A549 (cell line): ENCODE measurements around the gene PIH1D1. TPM values are rescaled to one million over a fixed set of nuclear protein-coding genes. Genes with fewer than 3 reads are reported as not detected.

Source experiments
- ATAC-seq, 2 experiments: fragments of 200-7000 bp in 1 of 2; fragments of >200 bp in 1 of 2; cut with Nextera tagmentation in 1 of 2; cut with Tn5 transposase in 1 of 2; 3 replicates each; pipeline versions ENCODE4 v1.8.0 to v1.9.1; 2018 to 2020; ENCODE audit warnings: mild to moderate bottlenecking in 1 of 2, moderate library complexity in 1 of 2
- CTCF ChIA-PET: fragments of 300-600 bp; sonication (Branson Sonifier 250); formaldehyde crosslinking; extraction: SDS; loops from one replicate; lab custom pipeline; 2021; ENCODE audit warnings: antibody characterized with exemption, inconsistent platforms; lab: Yijun Ruan, JAX
- POLR2A ChIA-PET: fragments of 350-600 bp; formaldehyde crosslinking; extraction: SDS; loops from one replicate; lab custom pipeline; 2021; ENCODE audit warnings: antibody characterized with exemption, inconsistent platforms; lab: Yijun Ruan, JAX
- DNase-seq, 2 experiments: peaks; one replicate each; pipeline versions ENCODE4 v3.0.0 to v3.0.0-alpha.2; 2011 to 2016; ENCODE audit warnings: low read depth in 1 of 2, low spot score in 1 of 2
- FAIRE-seq: peaks from 2 replicates; lab custom pipeline; 2011; peaks lifted over from hg19 to GRCh38; lab: Jason Lieb, UNC
- H3K27ac ChIP-seq, 2 experiments: fragments of >200 bp; sonication (Bioruptor Twin); formaldehyde crosslinking; 3 replicates each; pipeline ENCODE4 v1.5.1; 2016 to 2017
- H3K4me1 ChIP-seq: fragments of >200 bp; sonication (Bioruptor Twin); formaldehyde crosslinking; 3 replicates; pipeline ENCODE4 v1.6.1; 2016
- H3K4me2 ChIP-seq: fragments of >200 bp; sonication (Bioruptor Twin); formaldehyde crosslinking; 3 replicates; pipeline ENCODE4 v1.6.1; 2016
- H3K4me3 ChIP-seq: fragments of >200 bp; sonication (Bioruptor Twin); formaldehyde crosslinking; 3 replicates; pipeline ENCODE4 v1.5.1; 2016
- H3K9me3 ChIP-seq: fragments of >200 bp; sonication (Bioruptor Twin); formaldehyde crosslinking; 3 replicates; pipeline ENCODE4 v1.6.1; 2016
- BCL3 ChIP-seq: fragments of >200 bp; sonication (Bioruptor Twin); formaldehyde crosslinking; IDR thresholded peaks from 3 replicates; pipeline ENCODE4 v1.6.1; 2016
- CEBPB ChIP-seq, 2 experiments: fragments of >200 bp in 1 of 2; sonication (Bioruptor Twin) in 1 of 2; formaldehyde crosslinking in 1 of 2; IDR thresholded peaks; 2 replicates each; pipeline ENCODE4 v1.6.1; 2012 to 2016
- CHD2 ChIP-seq: fragments of 150-350 bp; IDR thresholded peaks from 2 replicates; pipeline ENCODE4 v1.6.1; 2014; ENCODE audit warnings: low read length; ENCODE audit not compliant: partially characterized antibody
- CHD4 ChIP-seq: fragments of 200-600 bp; sonication (generic); IDR thresholded peaks from 2 replicates; pipeline ENCODE4 v1.6.1; 2016; ENCODE audit warnings: antibody characterized with exemption, mild to moderate bottlenecking, borderline replicate concordance
- EHMT2 ChIP-seq: fragments of 200-600 bp; sonication (generic); IDR thresholded peaks from 2 replicates; pipeline ENCODE4 v1.6.1; 2016; ENCODE audit warnings: antibody characterized with exemption, low read depth, mild to moderate bottlenecking, moderate library complexity
- EP300 ChIP-seq, 2 experiments: fragments of >200 bp; sonication (Bioruptor Twin); formaldehyde crosslinking; IDR thresholded peaks; 2 replicates in 1 of 2; 3 replicates in 1 of 2; pipeline ENCODE4 v1.6.1; 2016 to 2017
- FOXS1 ChIP-seq: fragments of 250-450 bp; sonication (Bioruptor Pico); IDR thresholded peaks from 2 replicates; pipeline ENCODE4 v1.5.0; 2020; ENCODE audit warnings: mild to moderate bottlenecking, moderate library complexity
- HOXB13 ChIP-seq: fragments of 250-450 bp; sonication (Bioruptor Pico); IDR thresholded peaks from 2 replicates; pipeline ENCODE4 v1.5.0; 2020; ENCODE audit warnings: low read depth, mild to moderate bottlenecking, moderate library complexity
- KDM5A ChIP-seq: fragments of 200-600 bp; sonication (generic); IDR thresholded peaks from 2 replicates; pipeline ENCODE4 v1.6.1; 2016; ENCODE audit warnings: antibody characterized with exemption, mild to moderate bottlenecking
- MAFK ChIP-seq: fragments of 450-650 bp; IDR thresholded peaks from 2 replicates; pipeline ENCODE4 v1.6.1; 2014; ENCODE audit not compliant: partially characterized antibody
- NPAS2 ChIP-seq: fragments of 250-450 bp; sonication (Bioruptor Pico); IDR thresholded peaks from 2 replicates; pipeline ENCODE4 v1.8.0; 2022; ENCODE audit warnings: mild to moderate bottlenecking, moderate library complexity, borderline replicate concordance
- NR3C1 ChIP-seq: fragments of >200 bp; sonication (Bioruptor Twin); formaldehyde crosslinking; IDR thresholded peaks from 3 replicates; pipeline ENCODE4 v1.6.1; 2017
- RAD21 ChIP-seq, 2 experiments: fragments of >200 bp in 1 of 2; sonication (Bioruptor Twin) in 1 of 2; formaldehyde crosslinking in 1 of 2; IDR thresholded peaks in 1 of 2; conservative IDR thresholded peaks in 1 of 2; 2 replicates in 1 of 2; 3 replicates in 1 of 2; pipeline ENCODE4 v1.6.1; 2012 to 2018; ENCODE audit warnings: inconsistent platforms in 1 of 2
- SMC3 ChIP-seq: fragments of >200 bp; sonication (Bioruptor Twin); formaldehyde crosslinking; IDR thresholded peaks from 3 replicates; pipeline ENCODE4 v1.6.1; 2018; ENCODE audit warnings: inconsistent platforms
- ZSCAN20 ChIP-seq: fragments of 250-450 bp; sonication (Bioruptor Pico); IDR thresholded peaks from 2 replicates; pipeline ENCODE4 v1.8.0; 2022; ENCODE audit warnings: mild to moderate bottlenecking, moderate library complexity
- WGBS: methylation state at CpG from one replicate; pipeline ENCODE4 v1.1.6; 2017; ENCODE audit errors: missing lambda C conversion rate; 5-methylcytosine and 5-hydroxymethylcytosine counted together
- polyA plus RNA-seq, 4 experiments: library from polyadenylated mRNA; depleted of rRNA in 3 of 4; stranded (reverse); fragments of >200 nt; fragmentation: RNase III in 1 of 4; extraction: RNeasy Plus Mini Kit Qiagen cat#74134 plus additional on column Dnase treatment in 1 of 4; gene quantifications; 2 replicates in 3 of 4; 3 replicates in 1 of 4; pipeline ENCODE4 v1.2.3, GENCODE V29; 2011 to 2017
- TF ChIP-seq, protein P1 (sequence below): fragments of >200 bp; sonication (Bioruptor Twin); formaldehyde crosslinking; IDR thresholded peaks from 3 replicates; pipeline ENCODE4 v1.5.1; 2016
- TF ChIP-seq, protein P2 (sequence below): fragments of 250-450 bp; sonication (Bioruptor Pico); IDR thresholded peaks from 2 replicates; pipeline ENCODE4 v1.5.0; 2021; ENCODE audit warnings: mild to moderate bottlenecking, moderate library complexity, borderline replicate concordance

The PIH1D1 gene
- polyA plus RNA-seq, 2 of the 4 experiments (the other 2 are of a cell fraction): 89.7 to 114 TPM

DNA sequence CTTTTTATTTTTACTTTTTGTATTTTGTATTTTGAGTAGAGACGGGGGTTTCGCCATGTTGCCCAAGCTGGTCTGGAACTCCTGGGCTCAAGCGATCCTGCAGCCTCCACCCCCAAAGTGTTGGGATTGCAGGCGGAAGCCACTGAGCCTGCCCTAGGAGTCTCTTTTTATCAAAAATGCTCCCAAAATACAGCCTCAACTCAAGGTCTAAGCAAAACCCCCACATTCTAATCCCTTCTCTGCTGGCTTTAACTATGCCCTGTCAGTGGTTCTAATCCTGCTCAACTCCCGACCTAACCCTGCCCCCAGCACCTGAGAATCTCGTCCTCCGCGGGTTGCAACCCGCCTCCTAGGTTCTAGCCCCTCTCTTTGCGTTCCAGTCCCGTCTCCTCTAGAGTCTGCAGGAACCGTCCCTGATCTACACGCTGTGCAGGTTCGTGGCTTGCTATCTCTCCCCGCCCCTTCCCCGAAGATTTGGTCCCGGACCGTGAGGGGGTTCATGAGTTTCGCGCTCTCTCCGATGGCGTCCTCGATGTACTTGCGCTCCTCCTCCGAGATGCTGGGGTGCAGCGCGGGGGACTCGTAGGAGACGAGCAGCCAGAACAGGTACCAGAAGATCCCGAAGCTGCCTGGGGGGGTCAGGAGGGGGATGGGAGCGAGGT is 18.2 kb downstream of the PIH1D1 start (continued):
- TF ChIP-seq, protein P1, sequence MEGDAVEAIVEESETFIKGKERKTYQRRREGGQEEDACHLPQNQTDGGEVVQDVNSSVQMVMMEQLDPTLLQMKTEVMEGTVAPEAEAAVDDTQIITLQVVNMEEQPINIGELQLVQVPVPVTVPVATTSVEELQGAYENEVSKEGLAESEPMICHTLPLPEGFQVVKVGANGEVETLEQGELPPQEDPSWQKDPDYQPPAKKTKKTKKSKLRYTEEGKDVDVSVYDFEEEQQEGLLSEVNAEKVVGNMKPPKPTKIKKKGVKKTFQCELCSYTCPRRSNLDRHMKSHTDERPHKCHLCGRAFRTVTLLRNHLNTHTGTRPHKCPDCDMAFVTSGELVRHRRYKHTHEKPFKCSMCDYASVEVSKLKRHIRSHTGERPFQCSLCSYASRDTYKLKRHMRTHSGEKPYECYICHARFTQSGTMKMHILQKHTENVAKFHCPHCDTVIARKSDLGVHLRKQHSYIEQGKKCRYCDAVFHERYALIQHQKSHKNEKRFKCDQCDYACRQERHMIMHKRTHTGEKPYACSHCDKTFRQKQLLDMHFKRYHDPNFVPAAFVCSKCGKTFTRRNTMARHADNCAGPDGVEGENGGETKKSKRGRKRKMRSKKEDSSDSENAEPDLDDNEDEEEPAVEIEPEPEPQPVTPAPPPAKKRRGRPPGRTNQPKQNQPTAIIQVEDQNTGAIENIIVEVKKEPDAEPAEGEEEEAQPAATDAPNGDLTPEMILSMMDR: no peak
- TF ChIP-seq, protein P2, sequence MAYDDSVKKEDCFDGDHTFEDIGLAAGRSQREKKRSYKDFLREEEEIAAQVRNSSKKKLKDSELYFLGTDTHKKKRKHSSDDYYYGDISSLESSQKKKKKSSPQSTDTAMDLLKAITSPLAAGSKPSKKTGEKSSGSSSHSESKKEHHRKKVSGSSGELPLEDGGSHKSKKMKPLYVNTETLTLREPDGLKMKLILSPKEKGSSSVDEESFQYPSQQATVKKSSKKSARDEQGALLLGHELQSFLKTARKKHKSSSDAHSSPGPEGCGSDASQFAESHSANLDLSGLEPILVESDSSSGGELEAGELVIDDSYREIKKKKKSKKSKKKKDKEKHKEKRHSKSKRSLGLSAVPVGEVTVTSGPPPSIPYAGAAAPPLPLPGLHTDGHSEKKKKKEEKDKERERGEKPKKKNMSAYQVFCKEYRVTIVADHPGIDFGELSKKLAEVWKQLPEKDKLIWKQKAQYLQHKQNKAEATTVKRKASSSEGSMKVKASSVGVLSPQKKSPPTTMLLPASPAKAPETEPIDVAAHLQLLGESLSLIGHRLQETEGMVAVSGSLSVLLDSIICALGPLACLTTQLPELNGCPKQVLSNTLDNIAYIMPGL: no peak
- TF ChIP-seq CEBPB (IDR thresholded peaks at IDR 0.05): no peak

- H3K27ac ChIP-seq: no peak overlapping the region
- no peak overlapping the region for H3K4me3 ChIP-seq
- TF ChIP-seq MAFK (no peak), NR3C1 (no peak)
- TF ChIP-seq, all 56 proteins: peak for 0
- POLR2A ChIA-PET: no interaction called here
- peaks cover 11% of the 10 kb centered on the region for H3K4me1 ChIP-seq
- no peaks in the 10 kb centered on the region; the same call in 2 of the 3 replicates for H3K9me3 ChIP-seq
- ATAC-seq (no peak), FAIRE-seq (no peak), DNase-seq (no peak)
- CTCF ChIA-PET: interaction anchor here (0.7 to 13.8 kb wide), 11 partner anchors 8 to 234 kb away, joined by 3 to 141 read pairs (median 6); partner anchors contain the start of gene GFY
- WGBS: 71% methylated on average over 59 of the region's 63 CpGs
- no peak overlapping the region for H3K4me2 ChIP-seq
Measured at GRCh38 chr19:49432141-49433073, 19.2 kb downstream of the PIH1D1 start.

GRCh38 chr19:49431330-49431749 is 20.3 kb downstream of the PIH1D1 start:
- CTCF ChIA-PET: interaction anchor here (0.7 to 13.8 kb wide), 8 partner anchors 10 to 333 kb away, joined by 3 to 141 read pairs (median 6); no protein-coding TSS in a partner anchor
- no peak overlapping the region for H3K27ac ChIP-seq
- no peak overlapping the region for H3K4me2 ChIP-seq
- no peaks in the 10 kb centered on the region; the same call in 2 of the 3 replicates for H3K9me3 ChIP-seq
- peaks cover 15% of the 10 kb centered on the region for H3K4me1 ChIP-seq
- TF ChIP-seq NPAS2: no peak
- no peak for TF ChIP-seq SMC3
- no peak for TF ChIP-seq FOXS1 (CRISPR knock-in tag)
- no peak for TF ChIP-seq ZSCAN20 (CRISPR knock-in tag)
- no peak for TF ChIP-seq CEBPB (IDR thresholded peaks at IDR 0.05)
- no peak for TF ChIP-seq EP300 (IDR thresholded peaks at IDR 0.05)
- no peak for TF ChIP-seq EHMT2
- no peak for TF ChIP-seq HOXB13 (CRISPR knock-in tag)
- no peak for TF ChIP-seq CHD2
- TF ChIP-seq KDM5A: no peak
- no peak for TF ChIP-seq RAD21 (conservative IDR thresholded peaks at IDR 0.05 in 1 of 2, IDR thresholded peaks at IDR 0.05 in 1 of 2)
- TF ChIP-seq CHD4: no peak
- TF ChIP-seq BCL3: no peak
- ATAC-seq (no peak), FAIRE-seq (no peak), DNase-seq (peak in 1 of 2 experiments; percentile 56)
- 79% methylated on average over 23 of the region's 29 CpGs for WGBS
- POLR2A ChIA-PET: no interaction called here
- no peak overlapping the region for H3K4me3 ChIP-seq
